Peyer's patch (tissue), 4 donors: ENCODE data around the gene ENPP5.

ENCODE experiments used
- CTCF ChIP-seq, 6 experiments: fragments of 450-650 bp in 4 of 6; fragments of 200-600 bp in 2 of 6; sonication (generic) in 1 of 6; IDR thresholded peaks; one replicate each; pipeline ENCODE4 v1.5.1; 2017 to 2019; ENCODE audit warnings: antibody characterized with exemption in 6 of 6, mild to moderate bottlenecking in 3 of 6, moderate library complexity in 1 of 6
- POLR2A ChIP-seq, 2 donors: fragments of 450-650 bp; IDR thresholded peaks; one replicate each; pipeline ENCODE4 v1.5.1; 2017; ENCODE audit warnings: antibody characterized with exemption in 2 of 2, mild to moderate bottlenecking in 2 of 2, moderate library complexity in 2 of 2

GRCh38 chr6:46186583-46186982 lies 15.8 kb upstream of the ENPP5 start:
- TF ChIP-seq CTCF (IDR thresholded peaks at IDR 0.05) (no peak), POLR2A (IDR thresholded peaks at IDR 0.05) (no peak)
